Measurements from ENCODE around the gene LSM4.

- TF ChIP-seq CTCF (IDR thresholded peaks at IDR 0.05) (no peak), POLR2A (IDR thresholded peaks at IDR 0.05) (no peak)
Observed at GRCh38 chr19:18271433-18271841, 51.4 kb downstream of the LSM4 start.

Data from right lobe of liver (tissue), 4 donors.